ENCODE data around the gene SLC40A1. TPM values are rescaled to one million over a fixed set of nuclear protein-coding genes. Genes with fewer than 3 reads are reported as not detected.

SLC40A1 gene
- total RNA-seq, 1 donor from 2014 or later, result 8.3 TPM

GRCh38 chr2:189527041-189527750 is 53.4 kb downstream of the SLC40A1 start:
- TF ChIP-seq CTCF (IDR thresholded peaks at IDR 0.05; ENCODE audit: insufficient read depth, low read length, poor library complexity, severe bottlenecking), result no peak

GRCh38 chr2:189526241-189526640 is 54.3 kb downstream of the SLC40A1 start:
- H3K4me3 ChIP-seq (ENCODE audit: low read depth, low read length), result no peak overlapping the region
- no peak for DNase-seq (ENCODE audit: low read depth)
- no peak for TF ChIP-seq CTCF (IDR thresholded peaks at IDR 0.05; ENCODE audit: insufficient read depth, low read length, poor library complexity, severe bottlenecking)

More at GRCh38 chr2:189527041-189527750, 53.4 kb downstream of the SLC40A1 start:
- DNase-seq (ENCODE audit: low read depth), result no peak
- Histone ChIP-seq H3K27me3 (ENCODE audit: control insufficient read depth, insufficient read depth, low read length) (no peaks in the 10 kb centered on the region), H3K36me3 (ENCODE audit: control insufficient read depth, insufficient read depth, low read length) (no peaks in the 10 kb centered on the region), H3K4me3 (ENCODE audit: low read depth, low read length) (no peak overlapping the region)

GRCh38 chr2:189524746-189525145 is 55.8 kb downstream of the SLC40A1 start:
- H3K36me3 ChIP-seq (ENCODE audit: control insufficient read depth, insufficient read depth, low read length), result no peaks in the 10 kb centered on the region
- no peak overlapping the region for H3K4me3 ChIP-seq (ENCODE audit: low read depth, low read length)
- no peak for TF ChIP-seq CTCF (IDR thresholded peaks at IDR 0.05; ENCODE audit: insufficient read depth, low read length, poor library complexity, severe bottlenecking)
- DNase-seq (ENCODE audit: low read depth), result no peak
- no peaks in the 10 kb centered on the region for H3K27me3 ChIP-seq (ENCODE audit: control insufficient read depth, insufficient read depth, low read length)

More at GRCh38 chr2:189526241-189526640, 54.3 kb downstream of the SLC40A1 start:
- H3K36me3 ChIP-seq (ENCODE audit: control insufficient read depth, insufficient read depth, low read length), result no peaks in the 10 kb centered on the region
- no peaks in the 10 kb centered on the region for H3K27me3 ChIP-seq (ENCODE audit: control insufficient read depth, insufficient read depth, low read length)

GRCh38 chr2:189522435-189523151 is 58.0 kb downstream of the SLC40A1 start:
- no peak for DNase-seq (ENCODE audit: low read depth)
- H3K27me3 ChIP-seq (ENCODE audit: control insufficient read depth, insufficient read depth, low read length), result no peaks in the 10 kb centered on the region
- TF ChIP-seq CTCF (IDR thresholded peaks at IDR 0.05; ENCODE audit: insufficient read depth, low read length, poor library complexity, severe bottlenecking), result no peak
- H3K4me3 ChIP-seq (ENCODE audit: low read depth, low read length), result no peak overlapping the region
- H3K36me3 ChIP-seq (ENCODE audit: control insufficient read depth, insufficient read depth, low read length), result no peaks in the 10 kb centered on the region

GRCh38 chr2:189521699-189522434 is 58.7 kb downstream of the SLC40A1 start:
- no peak overlapping the region for H3K4me3 ChIP-seq (ENCODE audit: low read depth, low read length)

More at GRCh38 chr2:189521699-189522434, 58.7 kb downstream of the SLC40A1 start:
- H3K27me3 ChIP-seq (ENCODE audit: control insufficient read depth, insufficient read depth, low read length), result no peaks in the 10 kb centered on the region
- H3K36me3 ChIP-seq (ENCODE audit: control insufficient read depth, insufficient read depth, low read length), result no peaks in the 10 kb centered on the region
- TF ChIP-seq CTCF (IDR thresholded peaks at IDR 0.05; ENCODE audit: insufficient read depth, low read length, poor library complexity, severe bottlenecking), result no peak
- DNase-seq (ENCODE audit: low read depth), result no peak
